ENCODE results near the gene VPS72. TPM values are rescaled to one million over a fixed set of nuclear protein-coding genes. Genes with fewer than 3 reads are reported as not detected.
"Not testable (repeated sequence)": the region's sequence is repeated elsewhere in the genome, so short reads cannot be mapped to it uniquely, and the experiment has no call there.

Gene VPS72
- total RNA-seq, 8 experiments from 2014 or later: 34.2 to 146 (median 83.1) TPM

DNA sequence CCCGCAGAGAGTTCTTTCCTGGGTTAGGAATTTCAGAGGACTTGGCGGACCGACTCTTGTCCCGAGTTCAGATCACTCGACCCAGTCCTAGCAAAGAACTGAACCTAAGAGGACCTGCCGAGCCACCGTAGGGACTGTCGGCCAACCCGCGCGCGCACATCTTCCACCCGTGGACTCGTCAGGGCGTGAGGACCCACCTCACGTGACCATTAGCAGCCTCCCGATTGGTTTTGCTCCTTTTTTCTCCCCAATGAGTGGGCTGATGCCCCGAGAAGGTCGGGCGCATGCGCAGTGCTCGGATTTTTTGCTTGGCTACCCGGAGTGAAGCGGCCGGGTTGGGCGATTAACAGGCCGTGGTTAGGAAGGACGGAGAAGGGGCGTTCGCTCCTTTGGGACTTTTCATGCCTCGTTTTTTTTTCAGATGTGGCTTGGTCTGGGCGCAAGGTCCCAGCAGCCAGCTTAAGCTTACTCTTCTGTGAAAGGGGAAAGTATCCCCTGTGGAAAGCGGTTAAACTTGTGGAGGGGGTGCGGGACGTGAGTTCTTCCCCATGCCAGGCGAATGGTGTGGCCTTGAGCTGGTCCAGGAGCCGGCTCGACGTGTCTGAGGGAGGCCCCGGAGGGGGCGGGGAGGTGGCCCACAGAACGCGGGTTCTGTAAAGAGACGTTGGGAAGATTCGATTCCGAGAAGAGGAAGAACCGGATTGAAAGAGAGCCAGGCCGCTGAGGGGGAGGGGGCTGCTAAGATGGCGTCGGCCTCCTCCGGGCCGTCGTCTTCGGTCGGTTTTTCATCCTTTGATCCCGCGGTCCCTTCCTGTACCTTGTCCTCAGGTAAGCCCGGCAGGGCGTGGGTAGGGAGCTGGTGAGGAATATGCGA, 8.5 kb upstream of the VPS72 start, which contains the start of gene PIP5K1A:
Gene PIP5K1A, plus strand, starts transcription at position 299 of the 874 bp plus-strand sequence. Its CDS starts 445 bp downstream, at position 744.
- peak within 1 kb of the TSS; percentile 83 to 92 for H3K27ac ChIP-seq
- in situ Hi-C loops (cut with MboI; ENCODE audit: low pct_unique_long_range_greater_than_20kb in 2 of 9, low sequenced_read_pairs in 9 of 9, unreplicated experiment in 9 of 9): no loop called here
- WGBS, 10 experiments: 0 to 5% (median 2%) methylated on average over 2 to 41 of the region's 60 CpGs; no CpG with 5 or more reads in 2 of the 10 experiments
- peak; percentile 61 to 97 (median 94) for ATAC-seq (replicated peaks in 6 of 8)
- peaks cover 15 to 18% of the 10 kb centered on the region in 2 donors for H3K4me1 ChIP-seq (replicated peaks in 1 of 2)
- H3K4me3 ChIP-seq: peak within 1 kb of the TSS; percentile 63 to 92 (median 76)

DNA sequence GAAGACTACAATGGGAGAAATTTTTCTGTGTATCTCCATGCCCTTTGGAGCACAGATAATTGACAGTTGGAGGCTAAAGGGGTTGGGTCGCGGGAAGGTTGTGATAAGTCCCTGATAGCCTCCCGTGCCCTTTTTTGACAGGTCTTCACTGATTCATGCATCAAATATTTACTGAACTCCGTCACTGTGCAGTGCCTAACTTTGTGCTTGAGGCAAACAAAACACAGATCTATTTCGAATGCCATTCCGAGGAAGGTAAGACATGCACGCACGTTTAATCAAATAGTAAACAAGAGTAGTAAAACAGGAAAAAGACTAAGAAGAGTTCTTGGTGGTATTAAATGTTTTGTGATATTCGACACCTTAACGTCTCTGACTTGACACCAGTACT, 7.9 kb upstream of the VPS72 start:
- 2 to 51% (median 10%) methylated on average over 2 to 10 of the region's 10 CpGs; no CpG with 5 or more reads in 1 of the 10 experiments for WGBS, 10 experiments
- in situ Hi-C loops (cut with MboI; ENCODE audit: low pct_unique_long_range_greater_than_20kb in 2 of 9, low sequenced_read_pairs in 9 of 9, unreplicated experiment in 9 of 9): no loop called here
- ATAC-seq (replicated peaks in 6 of 8): no peak

DNA sequence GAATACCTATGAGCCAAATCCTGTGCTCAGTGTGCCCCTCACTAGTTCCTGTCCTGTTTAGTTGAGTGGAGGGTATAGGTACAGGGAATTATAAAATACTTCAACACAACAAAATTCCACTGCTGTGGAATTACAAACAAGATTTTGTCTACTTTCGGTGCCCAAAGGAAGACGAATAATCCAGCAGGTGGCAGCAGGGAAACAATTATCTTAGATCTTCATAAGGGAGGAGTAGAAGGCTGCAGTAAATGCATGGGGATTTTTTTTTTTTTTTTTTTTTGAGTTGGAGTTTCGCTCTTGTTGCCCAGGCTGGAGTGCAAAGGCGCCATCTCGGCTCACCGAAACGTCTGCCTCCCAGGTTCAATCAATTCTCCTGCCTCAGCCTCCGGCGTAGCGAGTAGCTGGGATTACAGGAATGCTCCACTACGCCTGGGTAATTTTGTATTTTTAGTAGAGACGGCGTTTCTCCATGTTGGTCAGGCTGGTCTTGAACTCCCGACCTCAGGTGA, 6.3 kb upstream of the VPS72 start:
- Histone ChIP-seq H3K4me3 (no peak overlapping the region), H3K4me1 (replicated peaks in 1 of 2) (peaks cover 13 to 14% of the 10 kb centered on the region in 2 donors), H3K27ac (no peak overlapping the region)
- 5 to 54% (median 44%) methylated on average over 4 to 12 of the region's 14 CpGs; no CpG with 5 or more reads in 3 of the 10 experiments for WGBS, 10 experiments
- in situ Hi-C loops (cut with MboI; ENCODE audit: low pct_unique_long_range_greater_than_20kb in 2 of 9, low sequenced_read_pairs in 9 of 9, unreplicated experiment in 9 of 9): no loop called here
- ATAC-seq (replicated peaks in 6 of 8): peak in 7 of 8 experiments; percentile 10 to 60 (median 13)

More for the DNA sequence above, 7.9 kb upstream of the VPS72 start:
- H3K4me3 ChIP-seq: peak overlapping the region; percentile 63 to 92 (median 76)
- H3K27ac ChIP-seq: peak overlapping the region in 1 of 2 donors; percentile 34
- peaks cover 15 to 18% of the 10 kb centered on the region in 2 donors for H3K4me1 ChIP-seq (replicated peaks in 1 of 2)

DNA sequence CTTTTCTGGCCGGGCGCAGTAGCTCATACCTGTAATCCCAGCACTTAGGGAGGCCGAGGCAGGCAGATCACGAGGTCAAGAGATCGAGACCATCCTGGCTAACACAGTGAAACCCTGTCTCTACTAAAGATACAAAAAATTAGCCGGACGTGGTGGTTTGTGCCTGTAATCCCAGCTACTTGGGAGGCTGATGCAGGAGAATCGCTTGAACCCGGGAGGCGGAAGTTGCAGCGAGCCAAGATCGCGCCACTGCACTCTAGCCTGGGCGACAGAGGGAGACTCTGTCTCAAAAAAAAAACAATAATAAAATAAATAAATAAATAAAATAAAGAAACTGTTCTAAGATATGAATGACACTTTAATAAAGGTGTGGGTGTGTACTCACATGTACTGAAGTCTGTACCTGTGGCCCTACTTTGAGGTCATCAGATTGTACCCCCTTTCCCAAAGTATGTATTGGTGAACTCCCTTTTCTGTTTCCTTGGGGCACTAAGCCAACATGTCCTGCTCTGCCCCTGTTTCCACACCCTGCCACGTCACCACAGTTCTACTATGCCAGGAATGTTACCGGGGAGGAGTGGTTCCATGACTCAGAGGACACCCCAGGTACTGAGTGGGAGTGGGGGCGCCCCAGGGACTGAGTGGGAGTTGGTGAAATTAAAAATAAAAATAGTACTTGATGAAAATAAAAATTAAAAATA, 5.0 kb upstream of the VPS72 start:
- peak in 3 of 8 experiments; percentile 15 to 34 (median 20) for ATAC-seq (replicated peaks in 6 of 8)
- H3K4me1 ChIP-seq (replicated peaks in 1 of 2); in situ Hi-C loops (cut with MboI; ENCODE audit: low pct_unique_long_range_greater_than_20kb in 2 of 9, low sequenced_read_pairs in 9 of 9, unreplicated experiment in 9 of 9); H3K4me3 ChIP-seq; H3K27ac ChIP-seq: not testable (repeated sequence)
- WGBS, 10 experiments: 55 to 92% (median 78%) methylated on average over 8 to 17 of the region's 17 CpGs; no CpG with 5 or more reads in 2 of the 10 experiments

DNA sequence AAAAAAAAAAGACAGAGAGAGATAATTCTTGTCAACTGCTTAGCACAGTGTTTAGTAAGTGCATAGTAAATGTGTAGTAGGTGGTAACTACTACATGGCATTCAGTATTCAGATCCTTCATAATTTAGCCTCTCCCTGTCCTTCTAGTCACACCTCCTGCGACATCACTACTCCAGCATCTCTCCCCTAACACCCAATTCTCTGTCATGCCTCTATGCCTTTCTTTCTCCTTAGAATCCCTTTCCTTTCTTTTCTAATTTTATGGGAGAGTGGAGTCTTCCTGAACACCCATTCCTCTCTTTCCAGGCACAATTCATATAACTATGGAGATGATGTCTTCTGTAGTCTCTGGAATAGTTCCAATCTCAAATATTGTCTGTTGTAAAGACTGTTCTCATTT, 3.9 kb upstream of the VPS72 start:
- Histone ChIP-seq H3K27ac (no peak overlapping the region), H3K4me1 (replicated peaks in 1 of 2) (peaks cover 5% of the 10 kb centered on the region in 2 donors), H3K4me3 (no peak overlapping the region)
- in situ Hi-C loops (cut with MboI; ENCODE audit: low pct_unique_long_range_greater_than_20kb in 2 of 9, low sequenced_read_pairs in 9 of 9, unreplicated experiment in 9 of 9): no loop called here
- 13 to 100% (median 75%) methylated on average over 1 of the region's 1 CpG; no CpG with 5 or more reads in 3 of the 10 experiments for WGBS, 10 experiments
- ATAC-seq (replicated peaks in 6 of 8): no peak

DNA sequence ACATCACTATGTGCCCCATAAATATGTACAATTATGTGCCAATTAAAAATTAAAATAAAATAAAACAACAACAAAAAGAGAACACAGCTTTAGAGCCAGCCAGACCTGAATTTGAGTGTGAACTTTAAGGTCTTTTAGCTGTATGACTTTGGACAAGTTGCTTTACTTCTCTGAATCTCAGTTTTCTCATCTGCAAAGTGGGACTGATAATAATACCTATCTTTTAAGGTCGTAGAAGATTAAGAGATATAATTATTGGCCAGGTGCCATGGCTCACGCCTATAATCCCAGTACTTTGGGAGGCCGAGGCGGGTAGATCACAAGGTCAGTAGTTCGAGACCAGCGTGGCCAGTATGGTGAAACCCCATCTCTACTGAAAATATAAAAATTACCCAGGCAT, 3.3 kb upstream of the VPS72 start:
- peaks cover 11% of the 10 kb centered on the region in 2 donors for H3K4me1 ChIP-seq (replicated peaks in 1 of 2)
- H3K27ac ChIP-seq: no peak overlapping the region
- ATAC-seq (replicated peaks in 6 of 8): no peak
- WGBS, 10 experiments: 62 to 97% (median 78%) methylated on average over 1 to 6 of the region's 6 CpGs; no CpG with 5 or more reads in 3 of the 10 experiments
- in situ Hi-C loops (cut with MboI; ENCODE audit: low pct_unique_long_range_greater_than_20kb in 2 of 9, low sequenced_read_pairs in 9 of 9, unreplicated experiment in 9 of 9): no loop called here
- no peak overlapping the region for H3K4me3 ChIP-seq

DNA sequence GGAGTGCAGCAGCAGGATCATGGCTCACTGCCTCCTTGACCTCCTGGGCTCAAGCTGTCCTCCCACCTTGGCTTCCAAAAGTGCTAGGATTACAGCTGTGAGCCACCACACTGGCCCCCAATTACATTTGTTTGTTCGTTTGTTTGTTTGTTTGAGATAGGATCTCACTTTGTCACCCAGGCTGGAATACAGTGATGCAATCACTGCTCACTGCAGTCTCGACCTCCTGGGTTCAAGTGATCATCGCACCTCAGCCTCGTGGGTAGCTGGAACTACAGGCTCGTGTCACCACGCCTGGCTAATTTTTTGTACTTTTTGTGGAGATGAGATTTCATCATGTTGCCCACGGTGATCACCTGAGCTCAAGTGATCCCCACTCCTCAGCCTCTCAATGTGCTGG, 2.0 kb upstream of the VPS72 start:
- in situ Hi-C loops (cut with MboI; ENCODE audit: low pct_unique_long_range_greater_than_20kb in 2 of 9, low sequenced_read_pairs in 9 of 9, unreplicated experiment in 9 of 9): no loop called here
- WGBS, 10 experiments: 69 to 100% (median 76%) methylated on average over 2 to 5 of the region's 7 CpGs; no CpG with 5 or more reads in 5 of the 10 experiments

DNA sequence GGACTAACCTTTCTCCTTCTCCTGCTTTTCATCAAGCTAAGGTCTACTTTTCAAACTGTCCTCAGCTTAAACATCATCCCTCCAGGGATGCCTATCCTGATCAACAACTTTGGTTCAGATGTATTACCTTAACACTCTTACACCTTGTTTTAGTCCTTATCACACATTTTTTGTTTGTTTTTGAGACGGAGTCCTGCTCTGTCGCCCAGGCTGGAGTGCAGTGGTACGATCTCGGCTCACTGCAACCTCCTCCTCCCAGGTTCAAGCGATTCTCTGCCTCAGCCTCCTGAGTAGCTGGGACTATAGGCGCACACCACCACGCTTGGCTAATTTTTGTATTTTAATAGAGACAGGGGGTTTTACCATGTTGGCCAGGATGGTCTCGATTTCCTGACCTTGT, 1.3 kb downstream of the VPS72 start:
- 43 to 95% (median 57%) methylated on average over 1 to 8 of the region's 8 CpGs for WGBS, 10 experiments
- peak overlapping the region in 1 of 2 donors; percentile 4 for H3K27ac ChIP-seq
- not testable (repeated sequence) for ATAC-seq (replicated peaks in 6 of 8)

More for the DNA sequence above, 2.0 kb upstream of the VPS72 start:
- peaks cover 10 to 12% of the 10 kb centered on the region in 2 donors for H3K4me1 ChIP-seq (replicated peaks in 1 of 2)
- ATAC-seq (replicated peaks in 6 of 8): no peak
- no peak overlapping the region for H3K4me3 ChIP-seq
- no peak overlapping the region for H3K27ac ChIP-seq

DNA sequence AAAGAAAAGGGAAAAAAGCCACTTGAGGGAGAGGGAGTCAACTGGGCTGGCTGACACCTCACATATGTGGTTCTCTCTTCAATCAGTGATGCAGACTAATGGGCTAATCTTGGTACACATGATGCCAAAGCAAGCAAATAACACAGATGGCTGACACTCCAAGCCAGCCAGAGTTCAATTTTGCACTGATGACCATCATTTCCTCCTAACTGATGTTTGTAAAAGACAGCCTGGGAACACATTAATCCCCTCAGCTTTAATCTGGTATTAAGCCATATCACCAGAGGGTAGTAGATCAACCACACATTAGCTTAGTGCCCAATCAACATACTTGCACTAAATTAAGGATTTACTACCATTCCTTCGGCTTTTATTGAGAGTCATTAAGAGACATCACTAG, 2.8 kb downstream of the VPS72 start:
- Histone ChIP-seq H3K4me1 (replicated peaks in 1 of 2) (peaks cover 10 to 12% of the 10 kb centered on the region in 2 donors), H3K27ac (no peak overlapping the region), H3K4me3 (no peak overlapping the region)
- WGBS, 10 experiments: 46 to 100% (median 100%) methylated on average over 1 of the region's 1 CpG; no CpG with 5 or more reads in 3 of the 10 experiments
- in situ Hi-C loops (cut with MboI; ENCODE audit: low pct_unique_long_range_greater_than_20kb in 2 of 9, low sequenced_read_pairs in 9 of 9, unreplicated experiment in 9 of 9): no loop called here
- no peak for ATAC-seq (replicated peaks in 6 of 8)

More for the DNA sequence above, 1.3 kb downstream of the VPS72 start:
- H3K4me1 ChIP-seq (replicated peaks in 1 of 2): peaks cover 10 to 12% of the 10 kb centered on the region in 2 donors
- H3K4me3 ChIP-seq: peak overlapping the region; percentile 71 to 97 (median 89)
- in situ Hi-C loops (cut with MboI; ENCODE audit: low pct_unique_long_range_greater_than_20kb in 2 of 9, low sequenced_read_pairs in 9 of 9, unreplicated experiment in 9 of 9): not testable (repeated sequence)

DNA sequence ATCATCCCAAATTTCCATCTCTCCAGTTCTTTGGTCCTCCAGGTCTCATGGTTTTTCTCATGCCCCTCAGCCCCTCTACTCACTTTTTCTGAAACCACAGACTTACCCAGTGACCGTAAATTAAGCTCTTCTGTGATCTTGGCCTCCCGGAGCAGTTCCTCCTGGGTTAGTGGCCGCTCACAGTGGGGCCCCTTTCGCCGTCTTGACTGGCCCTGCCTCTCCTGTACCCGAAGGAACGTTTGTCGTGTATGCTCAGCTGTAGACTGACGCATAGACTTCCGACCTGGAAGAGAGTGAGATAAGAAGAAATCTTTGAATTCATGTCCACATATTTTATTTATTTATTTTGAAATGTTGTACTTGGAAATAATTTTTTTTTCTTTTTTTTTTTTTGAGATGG, 5.8 kb downstream of the VPS72 start:
- H3K4me3 ChIP-seq: no peak overlapping the region
- no peak overlapping the region for H3K27ac ChIP-seq
- in situ Hi-C loops (cut with MboI; ENCODE audit: low pct_unique_long_range_greater_than_20kb in 2 of 9, low sequenced_read_pairs in 9 of 9, unreplicated experiment in 9 of 9): no loop called here
- ATAC-seq (replicated peaks in 6 of 8): no peak
- WGBS, 10 experiments: 89 to 100% (median 98%) methylated on average over 1 to 10 of the region's 10 CpGs
- peaks cover 10% of the 10 kb centered on the region in 2 donors for H3K4me1 ChIP-seq (replicated peaks in 1 of 2)

DNA sequence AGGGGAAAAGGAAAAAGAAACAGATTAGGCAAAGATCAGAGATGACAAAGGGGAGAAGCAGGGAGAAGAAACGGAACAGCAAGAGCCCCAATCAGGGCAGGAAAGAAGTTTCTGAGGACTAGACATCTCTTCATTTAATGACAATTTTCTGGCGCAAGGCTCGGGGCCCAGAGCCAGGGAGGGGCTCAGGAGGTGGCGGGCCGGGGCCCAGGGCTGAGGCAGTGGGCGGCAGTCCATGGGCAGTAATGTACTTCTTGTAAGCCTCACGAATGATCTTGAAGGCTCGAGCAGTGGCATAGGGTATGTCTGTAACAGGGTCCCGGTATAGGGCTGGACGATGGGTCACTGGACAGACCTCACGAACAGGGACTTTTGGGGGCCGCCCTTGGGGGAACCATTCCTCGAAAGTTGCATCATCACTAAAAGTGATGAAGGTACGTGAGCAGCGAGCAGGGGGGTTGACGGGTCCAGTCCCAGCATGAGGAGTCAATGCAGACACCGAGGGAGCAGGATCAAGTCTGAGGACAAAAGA, 13.4 kb downstream of the VPS72 start:
- no peak overlapping the region for H3K27ac ChIP-seq
- in situ Hi-C loops (cut with MboI; ENCODE audit: low pct_unique_long_range_greater_than_20kb in 2 of 9, low sequenced_read_pairs in 9 of 9, unreplicated experiment in 9 of 9): no loop called here
- no peak for ATAC-seq (replicated peaks in 6 of 8)
- H3K4me1 ChIP-seq (replicated peaks in 1 of 2): peaks cover 0 to 4% of the 10 kb centered on the region in 2 donors
- no peak overlapping the region for H3K4me3 ChIP-seq
- 40 to 97% (median 94%) methylated on average over 1 to 16 of the region's 17 CpGs for WGBS, 10 experiments

DNA sequence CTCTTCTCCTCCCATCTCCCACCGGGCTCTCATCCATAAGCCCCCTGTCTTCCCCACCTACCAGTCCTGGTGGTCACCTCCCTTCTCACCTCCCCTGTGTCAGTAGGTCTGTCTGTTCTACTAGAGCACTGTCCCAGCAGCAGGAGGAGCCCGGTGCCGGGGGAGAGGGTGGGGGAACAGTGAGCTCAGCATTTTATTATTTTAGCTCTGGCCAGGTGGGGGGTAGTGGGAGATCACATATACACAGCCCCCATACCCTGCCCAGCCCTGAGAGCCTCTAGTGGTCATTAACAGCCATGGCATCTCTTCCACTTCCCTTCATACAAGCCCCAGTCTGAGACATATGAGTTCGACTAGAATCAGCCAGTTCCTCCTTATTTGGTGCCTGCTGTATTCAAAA, 14.1 kb downstream of the VPS72 start, which contains the start of gene TMOD4:
Gene TMOD4, minus strand, starts transcription at position 119 of the 400 bp plus-strand sequence. CDS start 1,106 bp downstream, outside the sequence.
- Histone ChIP-seq H3K27ac (no peak within 1 kb of the TSS), H3K4me1 (replicated peaks in 1 of 2) (peaks cover 0 to 4% of the 10 kb centered on the region in 2 donors), H3K4me3 (no peak within 1 kb of the TSS)
- in situ Hi-C loops (cut with MboI; ENCODE audit: low pct_unique_long_range_greater_than_20kb in 2 of 9, low sequenced_read_pairs in 9 of 9, unreplicated experiment in 9 of 9): no loop called here
- ATAC-seq (replicated peaks in 6 of 8): peak; percentile 81 to 97 (median 88)
- WGBS, 10 experiments: 38 to 100% (median 67%) methylated on average over 1 of the region's 4 CpGs; no CpG with 5 or more reads in 5 of the 10 experiments
